Measurements from ENCODE around the gene NRGN. TPM values are rescaled to one million over a fixed set of nuclear protein-coding genes. Genes with fewer than 3 reads are reported as not detected.
A peak's percentile ranks its signal among the peaks of the same experiment; 100 is the strongest.

The NRGN gene
- total and polyA plus RNA-seq, 2 of the 8 experiments (the other 6 are each of a cell fraction or from before 2014, with no cell fraction given), result 0.60 to 1.0 TPM

DNA sequence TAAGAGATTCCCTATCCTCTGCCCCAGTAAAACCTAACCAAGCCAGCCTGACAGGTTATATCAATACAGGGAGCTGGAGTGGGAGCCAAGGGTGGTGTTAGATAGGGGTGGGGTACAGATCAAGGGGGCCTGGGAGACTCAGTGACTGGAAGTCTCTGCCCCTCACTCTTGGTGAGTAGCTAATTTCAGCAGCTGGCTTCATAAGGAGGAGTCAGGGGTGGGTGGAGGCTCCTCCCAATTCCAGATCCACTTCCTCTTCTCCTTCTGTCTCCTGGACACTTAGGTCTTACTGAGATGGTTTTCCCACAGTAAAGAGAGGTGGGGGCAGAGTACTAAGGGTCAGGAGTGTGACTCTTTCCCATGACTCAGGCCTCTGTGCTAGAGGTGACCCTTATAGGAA is 13.5 kb downstream of the NRGN start:
- H3K4me2 ChIP-seq (ENCODE audit: insufficient read depth in 1 of 2, low read depth in 2 of 2, low read length in 2 of 2), result peak overlapping the region in 1 of 2 experiments; percentile 68; a peak in 1 of 4 replicates
- ChIA-PET CTCF (ENCODE audit: partially characterized antibody) (interaction anchor here (0.6 to 28.0 kb wide), 19 partner anchors 8 to 164 kb away, joined by 3 to 382 read pairs (median 4); partner anchors contain the start of genes NRGN, ROBO3, SIAE and SPA17), POLR2A (ENCODE audit: partially characterized antibody) (interaction anchor here (1.0 to 2.5 kb wide), 3 partner anchors 9 to 13 kb away, joined by 3 to 11 read pairs (median 4); partner anchors contain the start of gene ESAM)
- no peaks in the 10 kb centered on the region for H3K9me3 ChIP-seq (ENCODE audit: insufficient read depth in 2 of 2, low read depth in 1 of 2, low read length in 1 of 2)
- no peak overlapping the region for H3K18ac ChIP-seq (ENCODE audit: extremely low read depth, low read length)
- H3K36me3 ChIP-seq (ENCODE audit: control insufficient read depth in 2 of 4, insufficient read depth in 4 of 4, low read length in 3 of 4), result no peaks in the 10 kb centered on the region
- no peak overlapping the region for H2BK20ac ChIP-seq (ENCODE audit: low read length)
- no peak overlapping the region for H3K9ac ChIP-seq (replicated peaks in 1 of 4; ENCODE audit: extremely low read depth in 1 of 4, low read depth in 3 of 4, low read length in 3 of 4)
- no peak overlapping the region for H2AFZ ChIP-seq (ENCODE audit: low read length)
- no peak overlapping the region for H4K5ac ChIP-seq (ENCODE audit: insufficient read length, low read depth, low read length)
- no peaks in the 10 kb centered on the region for H3K79me1 ChIP-seq (ENCODE audit: low read depth, low read length)
- no peak overlapping the region for H3K27ac ChIP-seq (ENCODE audit: low read depth, low read length)
- no peak overlapping the region for H2BK15ac ChIP-seq (ENCODE audit: low read length)
- H3K27me3 ChIP-seq (replicated peaks in 1 of 4; ENCODE audit: control insufficient read depth in 3 of 4, extremely low read depth in 1 of 4, insufficient read depth in 3 of 4, low read length in 3 of 4), result peaks cover 91 to 100% (median 97%) of the 10 kb centered on the region in 4 experiments
- H2AK5ac ChIP-seq (ENCODE audit: low read depth, low read length), result peak overlapping the region; percentile 46; the same call in 1 of the 2 replicates
- H3K23ac ChIP-seq (ENCODE audit: insufficient read length), result no peak overlapping the region
- peaks cover 2% of the 10 kb centered on the region; the same call in 1 of the 2 replicates for H3K23me2 ChIP-seq (ENCODE audit: low read depth, low read length)
- H3K4me3 ChIP-seq (ENCODE audit: extremely low read depth in 1 of 4, insufficient read depth in 2 of 4, low read depth in 3 of 4, low read length in 4 of 4), result no peak overlapping the region
- H3K79me2 ChIP-seq (ENCODE audit: control insufficient read depth in 1 of 2, insufficient read depth in 2 of 2, low read length in 2 of 2), result no peaks in the 10 kb centered on the region
- FAIRE-seq (no peak), DNase-seq (ENCODE audit: low read depth in 1 of 2, low spot score in 2 of 2) (no peak)
- H3K4ac ChIP-seq (replicated peaks; ENCODE audit: insufficient read length, low read depth, low read length), result no peak overlapping the region
- H3K14ac ChIP-seq (ENCODE audit: insufficient read length), result no peak overlapping the region
- H4K8ac ChIP-seq (ENCODE audit: extremely low read depth, insufficient read depth, low read length), result no peak overlapping the region
- H3K56ac ChIP-seq (replicated peaks; ENCODE audit: insufficient read length, low read depth, low read length), result no peak overlapping the region
- no peak overlapping the region for H2BK120ac ChIP-seq (replicated peaks; ENCODE audit: low read depth, low read length)
- H2BK5ac ChIP-seq (ENCODE audit: low read depth, low read length), result no peak overlapping the region
- no peak overlapping the region for H4K91ac ChIP-seq (replicated peaks; ENCODE audit: insufficient read length, low read length)
- H4K20me1 ChIP-seq (replicated peaks in 1 of 2; ENCODE audit: control insufficient read depth in 1 of 2, insufficient read depth in 2 of 2, low read length in 2 of 2), result peaks cover 7 to 19% of the 10 kb centered on the region in 2 experiments
- H2BK12ac ChIP-seq (ENCODE audit: low read depth, low read length), result no peak overlapping the region
- H3K4me1 ChIP-seq (replicated peaks in 1 of 4; ENCODE audit: control insufficient read depth in 3 of 4, insufficient read depth in 4 of 4, low read length in 3 of 4), result peaks cover 6 to 31% (median 12%) of the 10 kb centered on the region in 4 experiments
- TF ChIP-seq, protein P1, sequence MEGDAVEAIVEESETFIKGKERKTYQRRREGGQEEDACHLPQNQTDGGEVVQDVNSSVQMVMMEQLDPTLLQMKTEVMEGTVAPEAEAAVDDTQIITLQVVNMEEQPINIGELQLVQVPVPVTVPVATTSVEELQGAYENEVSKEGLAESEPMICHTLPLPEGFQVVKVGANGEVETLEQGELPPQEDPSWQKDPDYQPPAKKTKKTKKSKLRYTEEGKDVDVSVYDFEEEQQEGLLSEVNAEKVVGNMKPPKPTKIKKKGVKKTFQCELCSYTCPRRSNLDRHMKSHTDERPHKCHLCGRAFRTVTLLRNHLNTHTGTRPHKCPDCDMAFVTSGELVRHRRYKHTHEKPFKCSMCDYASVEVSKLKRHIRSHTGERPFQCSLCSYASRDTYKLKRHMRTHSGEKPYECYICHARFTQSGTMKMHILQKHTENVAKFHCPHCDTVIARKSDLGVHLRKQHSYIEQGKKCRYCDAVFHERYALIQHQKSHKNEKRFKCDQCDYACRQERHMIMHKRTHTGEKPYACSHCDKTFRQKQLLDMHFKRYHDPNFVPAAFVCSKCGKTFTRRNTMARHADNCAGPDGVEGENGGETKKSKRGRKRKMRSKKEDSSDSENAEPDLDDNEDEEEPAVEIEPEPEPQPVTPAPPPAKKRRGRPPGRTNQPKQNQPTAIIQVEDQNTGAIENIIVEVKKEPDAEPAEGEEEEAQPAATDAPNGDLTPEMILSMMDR (IDR thresholded peaks at IDR 0.05; ENCODE audit: control extremely low read depth in 1 of 3, insufficient read depth in 1 of 3, low read depth in 1 of 3, low read length in 3 of 3), result no peak
- TF ChIP-seq NANOG (IDR thresholded peaks at IDR 0.05; ENCODE audit: insufficient read depth, low read depth, low read length, poor library complexity, severe bottlenecking) (no peak), CEBPB (IDR thresholded peaks at IDR 0.05; ENCODE audit: low read depth, low read length) (no peak), POLR2A (IDR thresholded peaks at IDR 0.05; ENCODE audit: control extremely low read depth in 1 of 2, low read depth in 2 of 2, low read length in 2 of 2) (no peak), YY1 (IDR thresholded peaks at IDR 0.05; ENCODE audit: low read depth, low read length) (no peak), E2F6 (IDR thresholded peaks at IDR 0.05) (no peak), SP1 (IDR thresholded peaks at IDR 0.05; ENCODE audit: low read depth, low read length) (no peak), CBX8 (IDR thresholded peaks at IDR 0.05; ENCODE audit: borderline replicate concordance, low read depth, low read length) (no peak), TAF7 (optimal IDR thresholded peaks at IDR 0.05; ENCODE audit: borderline replicate concordance, low read depth, low read length) (no peak), HDAC6 (IDR thresholded peaks at IDR 0.05; ENCODE audit: low read depth, low read length) (no peak), KDM1A (IDR thresholded peaks at IDR 0.05; ENCODE audit: borderline replicate concordance, low read length) (no peak)
